ENCODE results near the gene METRN.
"Not testable (repeated sequence)": the region's sequence is repeated elsewhere in the genome, so short reads cannot be mapped to it uniquely, and the experiment has no call there.

METRN gene

DNA sequence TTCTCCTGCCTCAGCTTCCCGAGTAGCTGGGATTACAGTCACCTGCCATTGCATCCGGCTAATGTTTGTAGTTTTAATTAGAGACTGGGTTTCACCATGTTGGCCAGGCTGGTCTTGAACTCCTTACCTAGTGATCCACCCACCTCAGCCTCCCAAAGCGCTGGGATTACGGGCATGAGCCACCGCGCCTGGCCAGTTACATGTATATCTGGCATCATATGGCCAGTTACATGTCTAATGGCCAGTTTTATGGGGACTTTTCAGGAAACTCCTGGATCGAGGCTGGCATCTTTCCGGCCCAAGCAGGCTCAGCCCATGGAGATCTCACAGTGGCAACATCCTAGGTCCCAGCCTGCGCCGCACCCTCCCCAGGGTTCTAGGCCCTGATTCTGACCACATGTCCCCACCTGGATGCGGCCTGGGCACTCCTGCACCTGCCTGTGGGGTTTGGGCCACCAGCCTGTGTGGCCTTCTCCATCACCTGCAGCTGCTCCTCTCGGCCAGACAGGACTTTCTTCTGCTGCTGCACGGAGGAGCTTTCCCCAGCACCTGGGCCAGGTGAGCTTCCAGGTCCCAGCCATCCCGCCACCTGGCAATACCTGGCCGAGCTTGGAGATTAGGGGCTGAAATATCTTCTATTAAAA, 27.2 kb downstream of the METRN start:
- no peak overlapping the region for H3K4me3 ChIP-seq (ENCODE audit: low read depth, low read length)
- TF ChIP-seq, protein P1, sequence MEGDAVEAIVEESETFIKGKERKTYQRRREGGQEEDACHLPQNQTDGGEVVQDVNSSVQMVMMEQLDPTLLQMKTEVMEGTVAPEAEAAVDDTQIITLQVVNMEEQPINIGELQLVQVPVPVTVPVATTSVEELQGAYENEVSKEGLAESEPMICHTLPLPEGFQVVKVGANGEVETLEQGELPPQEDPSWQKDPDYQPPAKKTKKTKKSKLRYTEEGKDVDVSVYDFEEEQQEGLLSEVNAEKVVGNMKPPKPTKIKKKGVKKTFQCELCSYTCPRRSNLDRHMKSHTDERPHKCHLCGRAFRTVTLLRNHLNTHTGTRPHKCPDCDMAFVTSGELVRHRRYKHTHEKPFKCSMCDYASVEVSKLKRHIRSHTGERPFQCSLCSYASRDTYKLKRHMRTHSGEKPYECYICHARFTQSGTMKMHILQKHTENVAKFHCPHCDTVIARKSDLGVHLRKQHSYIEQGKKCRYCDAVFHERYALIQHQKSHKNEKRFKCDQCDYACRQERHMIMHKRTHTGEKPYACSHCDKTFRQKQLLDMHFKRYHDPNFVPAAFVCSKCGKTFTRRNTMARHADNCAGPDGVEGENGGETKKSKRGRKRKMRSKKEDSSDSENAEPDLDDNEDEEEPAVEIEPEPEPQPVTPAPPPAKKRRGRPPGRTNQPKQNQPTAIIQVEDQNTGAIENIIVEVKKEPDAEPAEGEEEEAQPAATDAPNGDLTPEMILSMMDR (IDR thresholded peaks at IDR 0.05; ENCODE audit: low read depth, low read length, missing control alignments): no peak
- no peak for DNase-seq (ENCODE audit: low read depth)
- in situ Hi-C loops (cut with HindIII; ENCODE audit: low sequenced_read_pairs): no loop called here

DNA sequence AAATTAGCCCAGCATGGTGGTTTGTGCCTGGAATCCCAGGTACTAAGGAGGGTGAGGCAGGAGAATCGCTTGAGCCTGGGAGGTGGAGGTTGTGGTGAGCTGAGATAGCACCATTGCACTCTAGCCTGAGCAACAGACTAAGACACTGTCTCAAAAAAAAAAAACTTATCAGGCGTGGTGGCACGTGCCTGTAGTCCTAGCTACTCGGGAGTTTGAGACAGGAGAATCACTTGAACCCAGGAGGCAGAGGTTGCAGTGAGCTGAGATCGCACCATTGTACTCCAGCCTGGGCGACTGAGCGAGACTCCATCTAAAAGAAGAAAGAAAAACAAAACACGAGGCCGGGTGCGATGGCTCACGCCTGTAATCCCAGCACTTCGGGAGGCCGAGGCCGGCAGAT, 28.0 kb downstream of the METRN start:
- H3K4me3 ChIP-seq (ENCODE audit: low read depth, low read length); DNase-seq (ENCODE audit: low read depth); in situ Hi-C loops (cut with HindIII; ENCODE audit: low sequenced_read_pairs): not testable (repeated sequence)

DNA sequence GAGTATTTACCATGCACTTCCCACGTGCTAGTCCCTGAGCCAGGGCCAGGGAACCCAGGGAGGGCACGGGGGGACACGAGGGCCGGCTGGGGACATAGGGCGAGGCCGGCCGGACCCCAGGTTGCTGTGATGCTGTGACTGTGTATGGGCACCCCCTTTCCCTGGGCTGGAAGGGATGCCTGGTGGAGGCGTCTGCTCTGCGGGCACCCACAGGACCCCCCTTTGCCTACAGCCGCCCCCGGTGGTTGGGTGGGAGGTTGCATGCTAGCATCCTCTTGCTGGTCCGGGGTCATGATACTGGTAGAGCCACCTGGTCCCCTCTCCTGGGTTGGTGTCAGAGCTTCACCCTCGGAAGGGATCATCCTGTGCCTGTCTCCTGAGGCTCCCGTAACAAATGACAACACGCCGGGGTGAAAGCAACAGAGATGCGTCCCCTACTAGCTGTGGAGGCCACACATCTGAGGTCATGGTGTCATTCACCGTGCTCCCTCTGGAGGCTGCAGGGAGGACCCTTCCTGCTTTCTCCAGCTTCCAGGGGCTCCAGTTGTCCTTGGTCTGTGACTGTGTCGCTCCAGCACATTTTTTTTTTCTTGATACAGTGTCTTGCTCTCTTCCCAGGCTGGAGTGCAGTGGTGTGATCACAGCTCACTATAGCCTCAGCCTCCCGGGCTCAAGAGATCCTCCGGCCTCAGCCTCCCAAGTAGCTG, 29.0 kb downstream of the METRN start:
- in situ Hi-C loops (cut with HindIII; ENCODE audit: low sequenced_read_pairs): no loop called here
- TF ChIP-seq, protein P1 (IDR thresholded peaks at IDR 0.05; ENCODE audit: low read depth, low read length, missing control alignments): peak; percentile 23
- H3K4me3 ChIP-seq (ENCODE audit: low read depth, low read length): no peak overlapping the region
- DNase-seq (ENCODE audit: low read depth): no peak

DNA sequence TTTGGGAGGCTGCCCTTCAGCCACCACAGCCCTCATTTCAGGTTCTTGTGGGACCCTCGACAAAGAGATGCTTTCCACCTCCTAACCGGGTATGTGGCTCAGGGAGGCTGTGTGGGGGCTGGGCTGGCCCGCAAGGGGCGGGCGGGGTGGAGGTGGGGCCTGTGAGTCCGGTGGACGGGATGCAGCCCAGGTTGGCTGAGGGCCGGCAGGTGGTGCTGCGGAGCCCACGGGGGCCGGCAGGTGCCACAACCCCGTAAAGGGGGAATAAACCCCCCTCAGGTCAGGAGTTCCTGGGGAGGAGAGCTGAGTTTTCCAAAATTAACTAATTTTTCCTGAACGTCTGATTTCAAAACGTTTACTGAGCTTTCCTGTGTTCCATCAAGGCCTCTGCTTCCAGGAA, 30.8 kb downstream of the METRN start:
- in situ Hi-C loops (cut with HindIII; ENCODE audit: low sequenced_read_pairs): no loop called here
- DNase-seq (ENCODE audit: low read depth): no peak
- TF ChIP-seq, protein P1 (IDR thresholded peaks at IDR 0.05; ENCODE audit: low read depth, low read length, missing control alignments): peak; percentile 20
- H3K4me3 ChIP-seq (ENCODE audit: low read depth, low read length): no peak overlapping the region

DNA sequence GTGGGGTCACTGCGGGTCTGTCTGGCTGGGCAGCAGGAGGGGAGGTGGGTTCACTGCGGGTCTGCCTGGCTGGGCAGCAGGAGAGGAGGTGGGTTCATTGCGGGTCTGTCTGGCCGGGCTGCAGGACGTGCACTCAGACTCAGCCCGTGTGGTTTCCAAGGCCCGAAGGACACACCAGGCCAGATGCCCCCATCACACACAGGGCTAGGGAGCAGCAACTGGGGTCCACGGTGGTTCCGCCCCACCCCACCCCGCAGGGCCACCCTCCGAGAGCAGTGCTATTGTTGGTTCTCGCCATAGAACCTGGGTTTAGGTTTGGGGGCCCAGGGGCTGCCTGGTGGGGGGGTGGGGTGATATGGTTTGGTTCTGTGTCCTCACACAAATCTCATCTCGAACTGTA, 31.7 kb downstream of the METRN start:
- in situ Hi-C loops (cut with HindIII; ENCODE audit: low sequenced_read_pairs): no loop called here
- no peak overlapping the region for H3K4me3 ChIP-seq (ENCODE audit: low read depth, low read length)
- TF ChIP-seq, protein P1 (IDR thresholded peaks at IDR 0.05; ENCODE audit: low read depth, low read length, missing control alignments): no peak
- DNase-seq (ENCODE audit: low read depth): no peak

DNA sequence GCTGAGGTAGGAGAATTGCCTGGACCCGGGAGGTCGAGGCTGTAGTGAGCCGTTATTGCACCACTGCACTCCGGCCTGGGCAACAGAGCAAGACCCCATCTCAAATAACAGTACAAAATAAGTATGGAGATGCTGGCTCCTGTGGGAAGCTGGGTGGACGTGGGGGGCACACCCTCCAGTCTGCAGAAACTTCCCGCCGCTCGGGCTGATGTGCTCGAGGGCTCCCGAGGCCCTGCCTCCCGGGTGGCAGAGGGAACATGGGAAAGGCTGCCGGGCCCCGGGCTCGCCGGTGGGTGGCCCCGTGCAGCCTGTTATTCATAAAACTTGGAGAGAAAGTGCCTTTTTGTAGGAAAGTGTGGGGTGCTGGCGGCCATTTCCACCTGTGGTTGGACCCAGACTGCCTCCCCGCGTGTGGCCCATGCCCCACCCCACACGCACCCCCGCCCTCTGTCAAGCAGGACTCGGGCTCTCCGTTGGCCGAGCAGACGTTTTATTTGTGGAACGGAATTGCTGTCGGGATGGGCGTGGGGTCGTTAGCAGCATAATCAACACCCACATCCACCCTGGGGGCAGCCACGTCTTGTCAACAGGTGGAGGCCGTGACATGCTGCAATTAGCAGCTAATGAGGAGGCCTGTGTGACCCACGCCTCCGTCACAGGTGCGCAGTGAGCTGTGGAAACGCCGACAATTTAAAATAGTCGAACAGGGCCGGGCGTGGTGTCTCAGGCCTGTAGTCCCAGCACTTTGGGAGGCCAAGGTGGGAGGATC, 33.2 kb downstream of the METRN start:
- no peak overlapping the region for H3K4me3 ChIP-seq (ENCODE audit: low read depth, low read length)
- in situ Hi-C loops (cut with HindIII; ENCODE audit: low sequenced_read_pairs): no loop called here
- no peak for DNase-seq (ENCODE audit: low read depth)
- TF ChIP-seq, protein P1 (IDR thresholded peaks at IDR 0.05; ENCODE audit: low read depth, low read length, missing control alignments): no peak

DNA sequence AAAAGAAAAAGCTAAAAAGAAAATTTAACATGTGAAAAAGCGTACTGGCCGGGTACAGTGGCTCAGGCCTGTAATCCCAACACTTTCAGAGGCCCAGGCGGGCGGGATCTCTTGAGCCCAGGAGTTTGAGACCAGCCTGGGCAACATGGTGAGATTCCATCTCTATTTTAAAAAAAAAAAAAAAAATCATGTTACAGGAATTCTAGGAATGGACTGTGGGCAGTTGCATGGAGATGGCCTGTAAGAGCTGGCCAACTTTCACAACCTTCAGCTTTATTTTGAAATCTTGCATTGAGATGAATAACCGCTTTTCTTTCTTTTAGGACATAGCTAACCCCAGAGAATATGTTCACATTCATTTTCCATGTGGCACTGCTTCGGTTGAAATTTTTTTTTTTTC, 34.1 kb downstream of the METRN start:
- in situ Hi-C loops (cut with HindIII; ENCODE audit: low sequenced_read_pairs): no loop called here
- H3K4me3 ChIP-seq (ENCODE audit: low read depth, low read length): no peak overlapping the region
- TF ChIP-seq, protein P1 (IDR thresholded peaks at IDR 0.05; ENCODE audit: low read depth, low read length, missing control alignments): no peak
- peak; percentile 32 for DNase-seq (ENCODE audit: low read depth)
